MM.1S (cell line): ENCODE results near the gene PSAPL1.

Source experiments
- DNase-seq: peaks from one replicate; pipeline ENCODE4 v3.0.0-alpha.2; 2015
- H2AFZ ChIP-seq: fragments of 300-600 bp; sonication (generic); 2 replicates; pipeline ENCODE4 v1.6.0; 2016; ENCODE audit warnings: antibody characterized with exemption, low read length
- H3F3A ChIP-seq: fragments of 300-600 bp; sonication (generic); 2 replicates; pipeline ENCODE4 v1.6.1; 2016; ENCODE audit warnings: mild to moderate bottlenecking, antibody characterized with exemption, low read length, moderate library complexity, mixed read lengths; ENCODE audit not compliant: insufficient read depth
- H3K27ac ChIP-seq: fragments of 300-600 bp; sonication (generic); 2 replicates; pipeline ENCODE4 v1.5.1; 2016; ENCODE audit warnings: mild to moderate bottlenecking, low read length
- H3K27me3 ChIP-seq: fragments of 300-600 bp; sonication (generic); replicated peaks from 2 replicates; pipeline ENCODE4 v1.6.0; 2016; ENCODE audit warnings: low read length; ENCODE audit not compliant: insufficient read depth
- H3K36me3 ChIP-seq: fragments of 300-600 bp; sonication (generic); replicated peaks from 2 replicates; pipeline ENCODE4 v1.6.1; 2016; ENCODE audit warnings: mild to moderate bottlenecking, low read length, mixed read lengths; ENCODE audit not compliant: insufficient read depth
- H3K4me1 ChIP-seq: fragments of 300-600 bp; sonication (generic); 2 replicates; pipeline ENCODE4 v1.6.1; 2016; ENCODE audit warnings: low read length, mixed read lengths
- H3K4me2 ChIP-seq: fragments of 300-600 bp; sonication (generic); 2 replicates; pipeline ENCODE4 v1.6.0; 2016; ENCODE audit warnings: low read depth, low read length
- H3K4me3 ChIP-seq: fragments of 300-600 bp; sonication (generic); 2 replicates; pipeline ENCODE4 v1.5.1; 2016; ENCODE audit warnings: low read length, mixed read lengths
- H3K79me2 ChIP-seq: fragments of 300-600 bp; sonication (generic); 2 replicates; pipeline ENCODE4 v1.6.1; 2016; ENCODE audit warnings: mixed run types, low read length, mixed read lengths
- H3K9ac ChIP-seq: fragments of 300-600 bp; sonication (generic); 2 replicates; pipeline ENCODE4 v1.6.1; 2016; ENCODE audit warnings: low read length, mixed read lengths
- H3K9me2 ChIP-seq: fragments of 300-600 bp; sonication (generic); replicated peaks from 2 replicates; pipeline ENCODE4 v1.6.1; 2016; ENCODE audit warnings: mild to moderate bottlenecking, low read length, mixed read lengths; ENCODE audit not compliant: insufficient read depth
- H3K9me3 ChIP-seq: fragments of 300-600 bp; sonication (generic); replicated peaks from 2 replicates; pipeline ENCODE4 v1.6.1; 2016; ENCODE audit warnings: mild to moderate bottlenecking, low read length, mixed read lengths; ENCODE audit not compliant: insufficient read depth
- H4K20me1 ChIP-seq: fragments of 300-600 bp; sonication (generic); 2 replicates; pipeline ENCODE4 v1.6.1; 2016; ENCODE audit warnings: mild to moderate bottlenecking, low read length, moderate library complexity, mixed read lengths; ENCODE audit not compliant: insufficient read depth
- CTCF ChIP-seq: fragments of 300-600 bp; sonication (generic); IDR thresholded peaks from 2 replicates; pipeline ENCODE4 v1.5.1; 2016; ENCODE audit warnings: antibody characterized with exemption, low read length, mixed read lengths
- EZH2 ChIP-seq: fragments of 300-600 bp; sonication (generic); optimal IDR thresholded peaks from 2 replicates; pipeline ENCODE3; 2017; ENCODE audit warnings: low read depth, mild to moderate bottlenecking, antibody characterized with exemption, low read length, mixed read lengths
- EZH2phosphoT487 ChIP-seq: fragments of 300-600 bp; sonication (generic); IDR thresholded peaks from 2 replicates; pipeline ENCODE4 v1.6.1; 2018; ENCODE audit warnings: antibody characterized with exemption, low read length

Gene PSAPL1

GRCh38 chr4:7414736-7415510 is 19.8 kb downstream of the PSAPL1 start:
- Histone ChIP-seq H3K4me3 (no peak overlapping the region), H3K4me2 (no peak overlapping the region)
- TF ChIP-seq EZH2: no peak
- TF ChIP-seq EZH2phosphoT487: no peak
- no peak for TF ChIP-seq CTCF

DNA sequence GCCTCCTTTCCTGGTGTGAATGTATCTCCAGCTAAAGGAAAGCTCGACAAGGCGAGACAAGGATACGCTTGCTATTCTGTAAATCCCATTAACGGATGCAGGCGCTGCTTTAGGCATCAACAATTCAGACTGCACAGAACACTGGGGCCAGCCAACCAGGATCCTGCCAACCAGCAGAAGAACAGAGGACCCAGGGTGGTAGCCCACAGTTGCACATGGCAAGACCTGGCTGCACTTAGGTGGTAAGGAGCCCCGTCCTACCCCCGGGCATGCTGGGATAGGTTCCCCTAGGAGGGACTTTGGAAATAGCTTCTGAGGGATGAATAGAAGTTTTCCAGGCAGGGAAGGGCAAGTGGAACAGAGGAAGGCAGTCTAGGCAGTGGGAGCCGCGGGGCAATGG is 20.7 kb downstream of the PSAPL1 start:
- Histone ChIP-seq H3K4me2 (no peak overlapping the region), H4K20me1 (no peaks in the 10 kb centered on the region), H3K36me3 (no peaks in the 10 kb centered on the region), H3K9me3 (no peaks in the 10 kb centered on the region), H3K79me2 (no peaks in the 10 kb centered on the region), H3K27ac (no peak overlapping the region), H3K4me1 (no peaks in the 10 kb centered on the region), H3K9me2 (no peaks in the 10 kb centered on the region), H3K9ac (no peak overlapping the region), H3K27me3 (peaks cover 74% of the 10 kb centered on the region), H3F3A (no peaks in the 10 kb centered on the region), H2AFZ (no peak overlapping the region), H3K4me3 (no peak overlapping the region)
- no peak for TF ChIP-seq CTCF
- no peak for TF ChIP-seq EZH2
- TF ChIP-seq EZH2phosphoT487: no peak
- no peak for DNase-seq

More at GRCh38 chr4:7414736-7415510, 19.8 kb downstream of the PSAPL1 start:
- Histone ChIP-seq H3K27me3 (peaks cover 67% of the 10 kb centered on the region), H2AFZ (no peak overlapping the region), H3K79me2 (no peaks in the 10 kb centered on the region), H3K9me2 (no peaks in the 10 kb centered on the region), H3K27ac (no peak overlapping the region), H3K4me1 (no peaks in the 10 kb centered on the region), H3F3A (no peaks in the 10 kb centered on the region), H4K20me1 (no peaks in the 10 kb centered on the region), H3K9me3 (no peaks in the 10 kb centered on the region), H3K9ac (no peak overlapping the region), H3K36me3 (no peaks in the 10 kb centered on the region)
- no peak for DNase-seq

DNA sequence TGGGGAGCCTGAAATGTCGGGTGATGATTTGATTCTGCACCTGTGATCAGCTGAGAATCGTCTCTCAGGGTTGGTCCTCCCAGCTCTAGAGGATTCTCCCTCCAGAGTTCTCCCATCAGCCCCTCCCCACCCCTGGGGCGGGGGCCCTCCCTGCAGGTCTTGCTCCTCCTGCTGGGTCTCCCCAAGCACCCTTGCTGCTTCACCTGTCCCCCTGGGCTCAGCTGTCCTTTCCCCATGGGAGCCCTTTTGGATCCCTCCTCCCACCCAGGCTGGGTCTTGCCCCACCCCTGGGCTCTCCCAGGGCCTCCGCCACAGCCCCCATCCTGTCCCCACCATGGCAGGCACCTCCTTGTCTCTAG is 22.2 kb downstream of the PSAPL1 start:
- DNase-seq: no peak
- no peak overlapping the region for H3K27ac ChIP-seq
- TF ChIP-seq CTCF (no peak), EZH2 (no peak), EZH2phosphoT487 (no peak)
- no peaks in the 10 kb centered on the region for H3K79me2 ChIP-seq
- H3K4me2 ChIP-seq: no peak overlapping the region
- peaks cover 76% of the 10 kb centered on the region for H3K27me3 ChIP-seq
- H3K9me3 ChIP-seq: no peaks in the 10 kb centered on the region
- H3K36me3 ChIP-seq: no peaks in the 10 kb centered on the region
- no peak overlapping the region for H3K9ac ChIP-seq
- H3K9me2 ChIP-seq: no peaks in the 10 kb centered on the region
- H3K4me1 ChIP-seq: no peaks in the 10 kb centered on the region
- no peaks in the 10 kb centered on the region for H3F3A ChIP-seq
- H3K4me3 ChIP-seq: no peak overlapping the region
- H4K20me1 ChIP-seq: no peaks in the 10 kb centered on the region
- no peak overlapping the region for H2AFZ ChIP-seq
